ENCODE results near the gene DCAF6. TPM values are rescaled to one million over a fixed set of nuclear protein-coding genes. Genes with fewer than 3 reads are reported as not detected.

Gene DCAF6
- total and polyA plus RNA-seq, 4 donors: 33.5 to 105 (median 71.1) TPM

DNA sequence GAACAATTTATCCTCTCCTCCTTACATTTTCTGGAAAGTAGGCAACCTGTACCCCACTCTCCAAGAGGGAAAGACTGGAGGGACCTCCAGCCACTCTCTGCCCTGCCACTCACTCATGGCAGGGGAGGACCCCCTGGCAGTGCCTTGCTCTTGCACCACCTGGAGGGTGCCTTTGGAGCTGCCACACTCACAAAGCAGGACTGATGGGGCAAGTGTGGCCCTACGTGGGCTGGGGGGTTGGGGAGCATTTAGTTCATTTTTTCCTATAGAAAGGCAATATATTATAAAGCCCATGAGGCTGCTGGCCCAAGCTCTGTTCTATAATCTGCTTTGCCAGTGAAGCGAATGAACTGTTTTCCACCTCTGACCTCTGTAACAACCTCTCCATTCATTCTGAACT, 150.0 kb downstream of the DCAF6 start (continued):
- TF ChIP-seq EGR1 (IDR thresholded peaks at IDR 0.05; ENCODE audit: low read depth in 2 of 2): no peak

DNA sequence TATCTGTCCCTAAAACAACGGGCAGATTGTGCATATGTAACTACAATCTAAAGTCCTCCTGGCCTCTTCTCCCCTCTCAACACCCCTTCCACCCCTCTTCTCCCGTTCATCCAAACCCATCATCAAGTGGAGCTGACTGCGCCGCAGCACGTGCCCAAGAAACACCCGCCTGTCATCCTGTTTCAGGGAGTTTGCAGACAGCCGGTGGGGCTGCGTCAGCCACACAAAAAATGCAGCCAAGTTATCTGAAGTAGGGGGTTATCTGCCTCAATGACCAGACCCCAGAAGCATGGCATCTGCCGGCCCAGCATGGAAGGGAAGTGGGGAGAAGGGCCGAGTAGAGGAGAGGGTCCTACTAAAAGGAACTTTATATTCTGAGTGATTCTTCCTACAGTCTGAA, 151.2 kb downstream of the DCAF6 start:
- 90% methylated on average over 10 of the region's 10 CpGs for WGBS
- DNase-seq (ENCODE audit: low spot score): peak; percentile 30
- TF ChIP-seq FOXA2 (IDR thresholded peaks at IDR 0.05) (no peak), HNF4A (conservative IDR thresholded peaks at IDR 0.05) (no peak), TAF1 (conservative IDR thresholded peaks at IDR 0.05) (no peak), YY1 (IDR thresholded peaks at IDR 0.05) (no peak), ZBTB33 (IDR thresholded peaks at IDR 0.05) (no peak)
- TF ChIP-seq, protein P1, sequence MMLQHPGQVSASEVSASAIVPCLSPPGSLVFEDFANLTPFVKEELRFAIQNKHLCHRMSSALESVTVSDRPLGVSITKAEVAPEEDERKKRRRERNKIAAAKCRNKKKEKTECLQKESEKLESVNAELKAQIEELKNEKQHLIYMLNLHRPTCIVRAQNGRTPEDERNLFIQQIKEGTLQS (IDR thresholded peaks at IDR 0.05): no peak
- no peak overlapping the region for H3K27ac ChIP-seq (ENCODE audit: low read depth in 1 of 2, low read length in 2 of 2)
- H3K9ac ChIP-seq (ENCODE audit: low read depth in 1 of 2, low read length in 2 of 2): no peak overlapping the region
- no peaks in the 10 kb centered on the region for H3K27me3 ChIP-seq (ENCODE audit: control insufficient read depth in 4 of 4, insufficient read depth in 4 of 4, low read length in 3 of 4)
- H3K36me3 ChIP-seq (ENCODE audit: control insufficient read depth in 4 of 4, insufficient read depth in 3 of 4, low read depth in 1 of 4, low read length in 3 of 4): no peaks in the 10 kb centered on the region
- H3K9me3 ChIP-seq (ENCODE audit: control insufficient read depth in 4 of 4, low read length in 3 of 4): no peaks in the 10 kb centered on the region
- H3K4me1 ChIP-seq (ENCODE audit: control insufficient read depth in 4 of 4, insufficient read depth in 4 of 4, low read length in 3 of 4): peaks cover 0 to 4% (median 0%) of the 10 kb centered on the region in 4 donors
- no peak overlapping the region for H3K4me3 ChIP-seq (ENCODE audit: low read depth in 1 of 3, low read length in 3 of 3)

DNA sequence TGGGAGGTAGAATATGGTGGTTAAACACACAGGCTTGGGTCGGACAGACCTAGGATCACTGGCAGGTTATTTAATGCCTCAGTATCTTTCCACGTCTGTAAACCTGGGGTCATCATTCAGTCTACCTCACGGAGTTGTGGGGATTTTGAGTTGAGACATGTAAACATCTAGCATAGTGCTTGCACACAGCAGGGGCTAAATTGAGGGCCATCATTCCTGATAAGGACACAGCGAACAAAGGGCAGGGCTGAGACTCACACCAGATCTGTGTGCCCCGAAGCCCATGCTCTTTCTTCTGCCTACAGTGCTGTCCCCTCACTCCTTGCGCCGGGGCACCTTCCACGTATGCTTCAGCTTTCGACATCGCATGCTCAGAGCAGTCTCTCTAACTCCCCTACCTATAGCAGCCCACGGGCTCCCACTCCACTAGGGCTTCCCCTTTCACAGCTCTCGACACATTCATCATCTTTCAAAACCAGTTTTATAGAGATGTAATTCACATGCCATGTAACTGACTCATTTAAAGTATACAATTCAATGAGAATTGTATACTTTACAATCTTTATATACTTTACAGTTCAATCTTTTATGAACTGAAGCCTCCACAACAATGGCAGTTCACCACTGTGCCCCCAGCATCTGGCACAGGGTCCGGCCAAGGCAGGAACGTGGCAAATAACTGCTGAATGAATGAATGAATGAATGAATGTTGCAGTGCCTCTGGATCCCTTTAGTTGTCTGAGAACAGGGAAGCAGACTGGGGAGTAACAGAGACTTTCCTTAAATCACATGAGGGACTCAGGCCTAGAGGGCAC, 152.2 kb downstream of the DCAF6 start:
- WGBS: 83% methylated on average over 14 of the region's 14 CpGs
- DNase-seq (ENCODE audit: low spot score): peak; percentile 22
- Histone ChIP-seq H3K9ac (ENCODE audit: low read depth in 1 of 2, low read length in 2 of 2) (no peak overlapping the region), H3K4me1 (ENCODE audit: control insufficient read depth in 4 of 4, insufficient read depth in 4 of 4, low read length in 3 of 4) (peaks cover 0 to 4% (median 0%) of the 10 kb centered on the region in 4 donors), H3K36me3 (ENCODE audit: control insufficient read depth in 4 of 4, insufficient read depth in 3 of 4, low read depth in 1 of 4, low read length in 3 of 4) (no peaks in the 10 kb centered on the region), H3K9me3 (ENCODE audit: control insufficient read depth in 4 of 4, low read length in 3 of 4) (no peaks in the 10 kb centered on the region), H3K4me3 (ENCODE audit: low read depth in 1 of 3, low read length in 3 of 3) (no peak overlapping the region), H3K27me3 (ENCODE audit: control insufficient read depth in 4 of 4, insufficient read depth in 4 of 4, low read length in 3 of 4) (no peaks in the 10 kb centered on the region), H3K27ac (ENCODE audit: low read depth in 1 of 2, low read length in 2 of 2) (no peak overlapping the region)
- TF ChIP-seq JUND (IDR thresholded peaks at IDR 0.05) (no peak), HNF4A (conservative IDR thresholded peaks at IDR 0.05) (no peak), ZBTB33 (IDR thresholded peaks at IDR 0.05) (no peak), NR2F2 (IDR thresholded peaks at IDR 0.05) (no peak), FOXA2 (IDR thresholded peaks at IDR 0.05) (no peak), RXRA (IDR thresholded peaks at IDR 0.05) (no peak), GABPA (IDR thresholded peaks at IDR 0.05 in 1 of 2, conservative IDR thresholded peaks at IDR 0.05 in 1 of 2) (no peak), YY1 (IDR thresholded peaks at IDR 0.05) (no peak), EGR1 (IDR thresholded peaks at IDR 0.05; ENCODE audit: low read depth in 2 of 2) (no peak), FOXA1 (IDR thresholded peaks at IDR 0.05) (no peak), REST (IDR thresholded peaks at IDR 0.05) (no peak), SP1 (IDR thresholded peaks at IDR 0.05) (no peak), RAD21 (IDR thresholded peaks at IDR 0.05) (no peak), TAF1 (conservative IDR thresholded peaks at IDR 0.05) (no peak), HNF4G (IDR thresholded peaks at IDR 0.05) (no peak)
- TF ChIP-seq, protein P2, sequence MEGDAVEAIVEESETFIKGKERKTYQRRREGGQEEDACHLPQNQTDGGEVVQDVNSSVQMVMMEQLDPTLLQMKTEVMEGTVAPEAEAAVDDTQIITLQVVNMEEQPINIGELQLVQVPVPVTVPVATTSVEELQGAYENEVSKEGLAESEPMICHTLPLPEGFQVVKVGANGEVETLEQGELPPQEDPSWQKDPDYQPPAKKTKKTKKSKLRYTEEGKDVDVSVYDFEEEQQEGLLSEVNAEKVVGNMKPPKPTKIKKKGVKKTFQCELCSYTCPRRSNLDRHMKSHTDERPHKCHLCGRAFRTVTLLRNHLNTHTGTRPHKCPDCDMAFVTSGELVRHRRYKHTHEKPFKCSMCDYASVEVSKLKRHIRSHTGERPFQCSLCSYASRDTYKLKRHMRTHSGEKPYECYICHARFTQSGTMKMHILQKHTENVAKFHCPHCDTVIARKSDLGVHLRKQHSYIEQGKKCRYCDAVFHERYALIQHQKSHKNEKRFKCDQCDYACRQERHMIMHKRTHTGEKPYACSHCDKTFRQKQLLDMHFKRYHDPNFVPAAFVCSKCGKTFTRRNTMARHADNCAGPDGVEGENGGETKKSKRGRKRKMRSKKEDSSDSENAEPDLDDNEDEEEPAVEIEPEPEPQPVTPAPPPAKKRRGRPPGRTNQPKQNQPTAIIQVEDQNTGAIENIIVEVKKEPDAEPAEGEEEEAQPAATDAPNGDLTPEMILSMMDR (IDR thresholded peaks at IDR 0.05; ENCODE audit: low read depth, low read length, missing input control): no peak
- TF ChIP-seq, protein P1 (IDR thresholded peaks at IDR 0.05): no peak
- TF ChIP-seq, protein P3, sequence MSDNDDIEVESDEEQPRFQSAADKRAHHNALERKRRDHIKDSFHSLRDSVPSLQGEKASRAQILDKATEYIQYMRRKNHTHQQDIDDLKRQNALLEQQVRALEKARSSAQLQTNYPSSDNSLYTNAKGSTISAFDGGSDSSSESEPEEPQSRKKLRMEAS (IDR thresholded peaks at IDR 0.05): no peak
